ENCODE measurements around the gene NME3. TPM values are rescaled to one million over a fixed set of nuclear protein-coding genes. Genes with fewer than 3 reads are reported as not detected.

The NME3 gene
- total RNA-seq, 1 experiment from 2014 or later, result 66.9 TPM

DNA sequence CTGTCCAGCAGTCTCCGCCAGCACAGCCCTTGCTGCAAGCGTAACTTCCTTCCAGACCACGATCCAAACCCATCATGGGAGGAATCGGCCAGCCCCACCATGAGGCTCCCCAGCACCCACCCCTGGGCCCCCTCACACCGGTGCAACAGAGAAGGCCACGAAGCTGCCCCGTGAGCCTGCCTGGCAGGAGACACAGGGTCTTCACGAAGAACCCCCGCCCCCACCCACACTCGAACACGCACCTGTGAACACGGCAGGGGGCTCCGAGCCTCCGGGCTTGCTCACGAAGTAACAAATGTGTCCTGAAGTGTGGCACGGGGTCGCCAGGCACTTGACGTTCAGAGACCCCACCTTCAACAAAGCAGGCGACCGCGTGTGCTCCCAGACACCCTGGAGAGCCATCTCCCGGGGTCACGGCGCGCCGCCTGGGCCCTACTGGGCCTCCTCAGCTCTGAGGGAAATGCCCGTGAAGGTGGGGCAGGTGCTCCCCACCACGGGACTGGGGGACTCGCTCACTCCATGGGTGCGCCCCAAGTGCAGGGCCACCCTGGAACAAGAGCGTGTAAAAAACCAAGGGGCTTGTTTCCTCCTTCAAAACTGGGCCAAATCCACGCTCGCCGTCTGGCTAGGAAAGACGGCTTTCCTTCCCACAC lies 47.7 kb upstream of the NME3 start:
- BruUV-seq (replicated peaks), result no TSS peak
- Histone ChIP-seq H3K4me1 (ENCODE audit: insufficient read depth, low read length) (peaks cover 5% of the 10 kb centered on the region; the same call in 1 of the 2 replicates), H3K27me3 (ENCODE audit: low read length) (no peaks in the 10 kb centered on the region), H3K9me2 (replicated peaks; ENCODE audit: low read length) (no peaks in the 10 kb centered on the region), H3K36me3 (ENCODE audit: low read depth, low read length) (peaks cover 4% of the 10 kb centered on the region; the same call in 1 of the 2 replicates), H3K9me3 (ENCODE audit: low read length) (no peaks in the 10 kb centered on the region), H4K20me1 (ENCODE audit: low read length) (no peaks in the 10 kb centered on the region), H3K79me2 (ENCODE audit: low read length) (no peaks in the 10 kb centered on the region; the same call in 1 of the 2 replicates), H3F3A (ENCODE audit: low read length, unreplicated experiment) (no peaks in the 10 kb centered on the region), H2AFZ (ENCODE audit: low read length) (no peak overlapping the region), H3K27ac (ENCODE audit: low read length) (no peak overlapping the region), H3K4me3 (ENCODE audit: low read length) (no peak overlapping the region), H3K4me2 (ENCODE audit: low read length) (no peak overlapping the region), H3K9ac (ENCODE audit: low read length) (no peak overlapping the region)
- ChIA-PET POLR2A (ENCODE audit: unreplicated experiment) (no interaction called here), CTCF (no interaction called here)
- ATAC-seq (no peak), DNase-seq (no peak)
- intact Hi-C loops (cut with micrococcal nuclease), result no loop called here
- no peak for TF ChIP-seq EZH2phosphoT487 (IDR thresholded peaks at IDR 0.05; ENCODE audit: borderline replicate concordance, low read length)
- TF ChIP-seq, protein P1, sequence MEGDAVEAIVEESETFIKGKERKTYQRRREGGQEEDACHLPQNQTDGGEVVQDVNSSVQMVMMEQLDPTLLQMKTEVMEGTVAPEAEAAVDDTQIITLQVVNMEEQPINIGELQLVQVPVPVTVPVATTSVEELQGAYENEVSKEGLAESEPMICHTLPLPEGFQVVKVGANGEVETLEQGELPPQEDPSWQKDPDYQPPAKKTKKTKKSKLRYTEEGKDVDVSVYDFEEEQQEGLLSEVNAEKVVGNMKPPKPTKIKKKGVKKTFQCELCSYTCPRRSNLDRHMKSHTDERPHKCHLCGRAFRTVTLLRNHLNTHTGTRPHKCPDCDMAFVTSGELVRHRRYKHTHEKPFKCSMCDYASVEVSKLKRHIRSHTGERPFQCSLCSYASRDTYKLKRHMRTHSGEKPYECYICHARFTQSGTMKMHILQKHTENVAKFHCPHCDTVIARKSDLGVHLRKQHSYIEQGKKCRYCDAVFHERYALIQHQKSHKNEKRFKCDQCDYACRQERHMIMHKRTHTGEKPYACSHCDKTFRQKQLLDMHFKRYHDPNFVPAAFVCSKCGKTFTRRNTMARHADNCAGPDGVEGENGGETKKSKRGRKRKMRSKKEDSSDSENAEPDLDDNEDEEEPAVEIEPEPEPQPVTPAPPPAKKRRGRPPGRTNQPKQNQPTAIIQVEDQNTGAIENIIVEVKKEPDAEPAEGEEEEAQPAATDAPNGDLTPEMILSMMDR (conservative IDR thresholded peaks at IDR 0.05; ENCODE audit: low read depth, low read length), result no peak
- no peak for TF ChIP-seq EZH2 (IDR thresholded peaks at IDR 0.05; ENCODE audit: low read length, unreplicated experiment)

DNA sequence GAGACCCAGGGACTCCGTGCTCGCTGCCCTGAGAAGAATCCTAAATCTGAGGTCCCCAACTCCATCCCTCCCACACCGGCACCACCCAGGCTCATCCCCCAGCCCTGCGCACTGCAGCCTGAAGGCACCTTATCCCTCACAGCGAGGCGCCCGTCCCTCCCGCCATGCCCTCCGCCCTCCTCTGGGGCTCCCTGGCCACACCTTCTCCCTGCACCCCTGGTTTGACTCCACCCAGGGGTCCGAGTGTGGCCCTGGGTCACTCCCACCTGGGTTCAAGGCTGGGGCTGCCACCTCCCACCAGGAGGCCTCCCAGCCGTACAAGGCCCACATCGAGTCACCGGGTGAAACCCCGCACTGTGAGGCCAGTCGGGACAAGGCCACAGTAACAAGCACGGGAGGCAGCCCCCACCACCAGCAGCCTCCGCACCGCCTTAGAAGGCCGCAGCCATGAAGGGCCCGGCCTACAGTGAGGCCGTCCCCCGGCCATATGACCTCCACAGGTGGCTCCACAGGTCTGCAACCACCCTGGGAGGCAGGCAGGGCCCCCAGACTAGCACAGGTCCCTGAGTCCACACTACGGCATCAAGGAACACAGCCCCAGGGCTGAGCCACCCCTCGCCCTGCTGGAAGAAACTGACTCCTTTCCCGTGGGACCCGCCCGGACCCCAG lies 47.0 kb upstream of the NME3 start:
- Histone ChIP-seq H3K9me2 (replicated peaks; ENCODE audit: low read length) (no peaks in the 10 kb centered on the region), H3K9ac (ENCODE audit: low read length) (no peak overlapping the region), H3K4me2 (ENCODE audit: low read length) (no peak overlapping the region), H2AFZ (ENCODE audit: low read length) (no peak overlapping the region), H3K4me3 (ENCODE audit: low read length) (no peak overlapping the region), H4K20me1 (ENCODE audit: low read length) (no peaks in the 10 kb centered on the region), H3K4me1 (ENCODE audit: insufficient read depth, low read length) (peaks cover 5% of the 10 kb centered on the region; the same call in 1 of the 2 replicates), H3K27me3 (ENCODE audit: low read length) (no peaks in the 10 kb centered on the region), H3K79me2 (ENCODE audit: low read length) (no peaks in the 10 kb centered on the region; the same call in 1 of the 2 replicates), H3K9me3 (ENCODE audit: low read length) (no peaks in the 10 kb centered on the region), H3K36me3 (ENCODE audit: low read depth, low read length) (peaks cover 4% of the 10 kb centered on the region; the same call in 1 of the 2 replicates), H3K27ac (ENCODE audit: low read length) (no peak overlapping the region), H3F3A (ENCODE audit: low read length, unreplicated experiment) (no peaks in the 10 kb centered on the region)
- no TSS peak for BruUV-seq (replicated peaks)
- TF ChIP-seq, protein P1 (conservative IDR thresholded peaks at IDR 0.05; ENCODE audit: low read depth, low read length), result no peak
- TF ChIP-seq EZH2 (IDR thresholded peaks at IDR 0.05; ENCODE audit: low read length, unreplicated experiment) (no peak), EZH2phosphoT487 (IDR thresholded peaks at IDR 0.05; ENCODE audit: borderline replicate concordance, low read length) (no peak)
- DNase-seq, result no peak
- ChIA-PET POLR2A (ENCODE audit: unreplicated experiment) (no interaction called here), CTCF (no interaction called here)
- intact Hi-C loops (cut with micrococcal nuclease), result no loop called here
- ATAC-seq, result no peak

DNA sequence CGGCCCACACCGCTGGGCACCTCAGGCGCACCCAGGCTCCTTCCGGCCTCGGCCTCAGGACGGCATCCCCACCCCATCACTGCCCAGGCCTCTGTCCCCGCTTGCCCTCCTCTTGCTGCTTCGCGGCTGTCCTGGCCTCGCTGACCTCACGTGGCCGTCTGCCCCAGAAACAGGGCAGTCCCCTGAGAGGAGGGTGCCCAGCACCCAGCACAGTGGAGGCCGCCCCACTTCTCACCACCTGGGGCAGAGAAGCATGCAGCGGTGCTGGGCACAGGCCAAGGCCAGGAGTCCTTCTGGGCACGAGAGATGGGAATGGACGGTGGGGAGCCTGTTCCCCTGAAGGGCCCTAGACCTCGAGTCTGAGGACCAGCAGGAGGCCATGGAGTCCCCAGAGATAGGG lies 46.4 kb upstream of the NME3 start:
- TF ChIP-seq, protein P1 (conservative IDR thresholded peaks at IDR 0.05; ENCODE audit: low read depth, low read length), result no peak
- TF ChIP-seq EZH2 (IDR thresholded peaks at IDR 0.05; ENCODE audit: low read length, unreplicated experiment) (no peak), EZH2phosphoT487 (IDR thresholded peaks at IDR 0.05; ENCODE audit: borderline replicate concordance, low read length) (no peak)
- no peaks in the 10 kb centered on the region for H3K9me2 ChIP-seq (replicated peaks; ENCODE audit: low read length)
- no peak overlapping the region for H3K9ac ChIP-seq (ENCODE audit: low read length)
- H3F3A ChIP-seq (ENCODE audit: low read length, unreplicated experiment), result no peaks in the 10 kb centered on the region
- DNase-seq (no peak), ATAC-seq (no peak)
- no peaks in the 10 kb centered on the region; the same call in 1 of the 2 replicates for H3K79me2 ChIP-seq (ENCODE audit: low read length)
- intact Hi-C loops (cut with micrococcal nuclease), result no loop called here
- no peaks in the 10 kb centered on the region for H4K20me1 ChIP-seq (ENCODE audit: low read length)
- no TSS peak for BruUV-seq (replicated peaks)
- H3K4me3 ChIP-seq (ENCODE audit: low read length), result no peak overlapping the region
- ChIA-PET POLR2A (ENCODE audit: unreplicated experiment) (no interaction called here), CTCF (no interaction called here)
- peaks cover 5% of the 10 kb centered on the region; the same call in 1 of the 2 replicates for H3K4me1 ChIP-seq (ENCODE audit: insufficient read depth, low read length)
- H3K4me2 ChIP-seq (ENCODE audit: low read length), result no peak overlapping the region
- H3K9me3 ChIP-seq (ENCODE audit: low read length), result no peaks in the 10 kb centered on the region
- H3K36me3 ChIP-seq (ENCODE audit: low read depth, low read length), result peaks cover 4% of the 10 kb centered on the region; the same call in 1 of the 2 replicates
- H3K27me3 ChIP-seq (ENCODE audit: low read length), result no peaks in the 10 kb centered on the region
- H3K27ac ChIP-seq (ENCODE audit: low read length), result no peak overlapping the region
- no peak overlapping the region for H2AFZ ChIP-seq (ENCODE audit: low read length)
